ENCODE results near the gene BMS1.
A peak's percentile ranks its signal among the peaks of the same experiment; 100 is the strongest.
"Not testable (repeated sequence)": the region's sequence is repeated elsewhere in the genome, so short reads cannot be mapped to it uniquely, and the experiment has no call there.

The BMS1 gene

DNA sequence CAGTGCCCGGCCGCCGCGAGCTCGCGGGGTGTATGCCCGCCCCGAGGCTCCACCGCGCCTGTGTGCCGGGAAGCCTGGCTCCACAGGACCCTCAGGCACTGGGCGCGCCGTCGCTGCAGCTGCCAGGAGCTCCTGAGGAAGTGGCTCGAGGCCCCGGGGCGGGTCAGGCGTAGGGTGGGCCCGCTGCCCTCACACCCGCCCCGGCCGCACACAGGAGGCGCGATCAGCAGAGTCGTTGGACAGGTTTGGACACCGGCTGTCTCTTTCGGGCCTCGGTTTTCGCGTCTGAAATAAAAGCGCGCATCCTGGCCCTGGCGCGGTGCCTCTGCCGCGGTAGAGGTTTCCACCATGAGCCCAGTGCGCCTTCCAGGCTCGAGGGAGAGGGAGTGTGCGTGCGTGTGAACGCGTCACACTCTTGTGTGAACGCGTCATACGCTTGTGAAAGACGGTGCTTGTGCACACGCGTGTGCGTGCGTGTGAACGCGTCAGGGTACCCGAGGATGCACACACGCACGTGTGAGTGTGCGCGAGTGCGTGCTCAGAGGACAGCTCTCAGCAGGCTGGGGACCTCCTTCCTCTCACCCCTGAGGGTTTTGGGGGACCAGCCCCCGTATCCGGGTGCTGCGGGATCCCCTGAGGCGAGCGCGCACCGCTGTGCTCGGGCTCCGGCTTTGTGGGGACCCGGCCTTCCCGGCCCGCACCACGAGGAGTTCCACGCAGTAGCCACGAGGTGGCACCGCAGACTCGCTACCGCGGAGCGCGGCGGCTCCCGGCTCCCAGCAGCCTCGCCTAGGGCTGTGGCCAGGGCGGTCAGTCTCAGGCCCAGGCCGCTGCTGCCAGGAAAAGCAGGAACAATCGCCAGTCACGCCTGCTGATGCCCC, 83.8 kb downstream of the BMS1 start:
- peak; percentile 6 for DNase-seq

DNA sequence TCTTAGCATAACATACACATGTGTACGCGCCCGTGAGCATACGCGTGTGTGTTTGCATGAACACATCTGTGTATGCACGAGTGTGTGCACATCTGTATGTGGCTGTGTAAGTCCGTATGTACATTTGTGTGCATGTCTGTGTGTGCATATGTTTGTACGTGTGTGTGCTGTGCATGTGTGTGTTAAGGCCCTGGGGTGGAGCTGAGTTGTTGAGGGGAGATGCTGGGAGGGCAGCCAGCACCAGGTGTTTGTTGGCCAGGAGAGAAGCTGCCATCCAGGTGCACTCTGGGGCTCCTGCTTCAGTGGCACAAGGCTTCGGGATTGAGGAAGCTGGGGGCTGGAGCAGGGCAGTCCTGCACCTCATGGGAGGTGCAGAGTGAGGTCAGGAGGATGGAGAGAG, 85.0 kb downstream of the BMS1 start:
- no peak for DNase-seq

DNA sequence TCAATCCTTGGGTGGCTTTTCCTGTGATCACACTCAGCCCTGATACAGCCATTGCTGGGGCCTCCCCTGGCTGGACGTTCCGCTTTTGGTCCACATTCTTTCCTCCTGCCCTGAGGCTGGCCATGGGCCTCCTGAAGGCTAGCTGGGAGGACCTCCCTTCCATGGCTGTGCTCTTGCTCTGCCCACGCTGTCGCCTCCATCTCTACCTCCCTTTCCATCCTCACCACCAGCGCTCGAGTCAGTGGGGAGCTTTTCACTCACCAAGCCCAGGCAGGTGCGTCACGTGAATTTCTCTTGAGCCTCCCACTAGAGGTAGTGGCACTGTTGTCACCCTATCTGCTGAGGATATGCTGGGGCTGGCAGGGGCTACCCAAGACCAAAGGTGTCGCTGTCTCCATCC, 85.9 kb downstream of the BMS1 start:
- no peak for DNase-seq

DNA sequence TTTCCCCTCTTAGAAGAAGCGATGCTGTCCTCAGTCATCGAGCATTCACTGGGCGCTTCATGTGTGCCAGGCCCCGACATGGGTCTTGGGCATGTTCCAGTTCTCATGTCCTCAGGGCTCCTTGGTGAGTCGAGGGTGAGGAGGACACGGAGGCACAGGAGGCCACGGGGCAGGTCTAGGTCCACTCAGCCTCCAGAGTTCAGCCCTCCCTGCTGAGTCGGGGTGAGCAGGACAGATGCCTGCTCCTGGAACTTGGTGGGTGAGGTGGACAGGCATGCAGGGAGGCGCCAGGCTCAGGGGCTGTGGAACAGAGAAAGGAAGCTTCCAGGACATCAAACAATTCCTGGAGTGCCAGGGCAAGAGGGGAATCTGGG, 87.4 kb downstream of the BMS1 start:
- DNase-seq = no peak

DNA sequence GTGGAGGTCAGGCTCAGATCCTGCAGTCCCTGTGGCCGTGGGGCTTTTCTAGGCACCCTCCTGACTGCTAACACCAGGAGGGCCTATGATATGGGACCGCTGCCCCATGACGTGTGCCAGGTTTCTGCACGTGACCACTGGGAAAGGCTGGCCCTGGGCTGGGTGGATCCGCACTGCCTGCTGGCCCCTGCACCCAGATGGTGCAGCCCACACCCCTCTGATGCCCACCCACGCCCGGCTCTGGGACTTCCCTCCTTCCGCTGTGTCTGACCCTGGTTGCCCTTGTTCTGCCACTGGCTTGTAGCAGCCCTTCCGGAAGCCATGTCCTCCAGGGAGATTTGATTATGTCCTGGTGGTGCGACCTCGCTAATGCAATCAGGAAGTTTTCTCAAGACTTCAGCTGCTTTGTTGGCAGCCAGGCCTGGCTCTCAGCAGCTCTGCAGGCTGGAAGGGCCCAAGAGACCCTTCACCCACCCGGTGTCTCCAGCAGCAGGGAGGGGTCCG, 88.6 kb downstream of the BMS1 start:
- not testable (repeated sequence) for DNase-seq

DNA sequence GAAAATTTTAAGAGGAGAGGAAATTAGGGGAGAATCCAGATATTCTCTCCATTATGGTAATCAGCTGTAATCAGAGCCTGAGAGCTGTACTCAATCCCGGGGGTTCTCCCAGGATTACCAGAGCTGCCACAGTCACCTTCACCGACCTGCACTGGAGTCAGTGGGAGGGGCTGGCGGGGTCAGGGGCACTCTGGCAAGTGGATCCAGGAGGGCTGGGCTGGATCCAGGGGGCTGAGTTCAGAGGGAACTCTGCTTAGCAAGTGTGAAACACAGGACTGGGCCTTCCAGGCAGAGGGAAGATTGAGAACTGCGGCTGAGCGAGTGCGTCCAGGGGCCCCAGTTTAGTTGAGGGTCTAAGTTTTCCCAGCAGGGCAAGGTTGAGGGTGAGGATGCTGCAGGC, 89.2 kb downstream of the BMS1 start:
- DNase-seq = no peak

DNA sequence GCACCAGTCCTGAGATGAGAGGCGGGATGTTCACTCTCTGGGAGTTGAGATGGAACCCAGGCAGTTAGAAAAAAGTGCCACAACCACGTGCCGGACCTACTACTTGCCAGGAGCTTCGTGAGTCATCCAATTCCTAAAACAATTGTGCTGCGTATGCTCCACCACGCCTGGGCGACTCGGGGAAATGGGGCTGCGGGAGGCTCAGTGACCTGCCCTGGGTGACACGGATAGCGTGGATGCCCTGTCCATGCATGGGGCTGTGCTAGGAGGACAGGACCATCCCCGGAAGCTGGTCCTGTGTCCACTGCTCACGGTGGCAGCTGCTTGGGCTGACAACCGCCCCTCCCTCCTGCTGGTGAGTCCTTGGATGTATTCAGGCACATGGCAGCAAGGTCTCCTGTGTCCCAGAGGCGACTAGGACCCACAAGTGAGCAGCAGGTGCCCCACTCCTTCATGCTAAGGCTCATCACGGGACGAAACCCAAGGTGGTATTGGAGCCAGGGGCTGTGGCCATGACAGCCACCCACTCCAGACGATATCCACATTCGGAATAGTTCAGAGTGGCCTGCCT, 90.4 kb downstream of the BMS1 start:
- DNase-seq = no peak

DNA sequence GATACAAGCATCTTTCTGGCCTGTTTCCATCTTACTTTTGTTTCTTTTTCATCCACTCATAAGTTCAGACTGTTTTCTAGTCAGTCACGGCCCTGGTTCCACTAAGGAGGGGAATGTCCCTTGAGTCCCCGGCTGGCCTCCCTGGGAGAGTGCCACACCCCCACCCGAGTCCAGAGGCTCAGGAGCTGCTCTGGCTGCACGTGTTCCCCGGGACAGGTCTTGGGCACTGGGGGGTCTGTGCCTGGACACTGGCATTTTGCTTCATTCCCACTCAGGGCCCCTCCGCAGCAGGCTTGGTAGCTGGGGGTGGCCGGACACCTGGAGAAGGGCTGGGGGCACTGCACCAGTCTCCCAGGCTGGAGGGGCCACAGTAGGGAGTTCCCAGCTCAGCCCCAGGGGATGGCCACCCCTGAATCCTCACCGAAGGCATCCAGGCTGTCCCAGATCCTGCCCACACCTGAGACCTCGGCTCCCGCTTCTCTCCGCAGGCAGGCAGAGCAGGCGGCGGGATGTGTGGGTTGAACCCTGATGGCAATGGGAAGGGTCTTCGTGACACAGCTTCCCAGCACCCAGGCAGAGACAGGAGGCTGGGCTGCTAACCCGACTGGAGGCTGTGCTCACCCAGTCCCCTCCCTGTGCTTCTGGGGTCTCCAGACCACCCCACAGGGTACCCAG, 92.3 kb downstream of the BMS1 start:
- DNase-seq = no peak

DNA sequence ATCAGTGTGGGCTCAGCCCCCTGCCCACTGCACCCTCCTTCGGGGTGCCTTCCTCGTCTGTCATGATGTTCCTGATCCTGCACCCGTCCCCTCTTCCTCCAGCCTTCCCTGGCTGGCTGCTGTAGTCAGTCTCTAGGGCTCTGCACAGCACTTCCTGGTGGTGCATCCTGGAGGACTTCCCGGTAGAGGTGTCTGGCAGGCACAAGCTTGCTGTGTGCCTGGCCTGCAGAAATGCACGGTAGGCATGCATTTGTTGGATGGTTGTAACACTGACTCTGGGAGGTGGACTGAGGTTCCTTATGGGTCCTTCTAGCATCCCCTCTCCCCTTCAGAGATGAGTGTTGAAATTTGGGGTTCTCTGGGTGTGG, 92.8 kb downstream of the BMS1 start:
- no peak for DNase-seq

DNA sequence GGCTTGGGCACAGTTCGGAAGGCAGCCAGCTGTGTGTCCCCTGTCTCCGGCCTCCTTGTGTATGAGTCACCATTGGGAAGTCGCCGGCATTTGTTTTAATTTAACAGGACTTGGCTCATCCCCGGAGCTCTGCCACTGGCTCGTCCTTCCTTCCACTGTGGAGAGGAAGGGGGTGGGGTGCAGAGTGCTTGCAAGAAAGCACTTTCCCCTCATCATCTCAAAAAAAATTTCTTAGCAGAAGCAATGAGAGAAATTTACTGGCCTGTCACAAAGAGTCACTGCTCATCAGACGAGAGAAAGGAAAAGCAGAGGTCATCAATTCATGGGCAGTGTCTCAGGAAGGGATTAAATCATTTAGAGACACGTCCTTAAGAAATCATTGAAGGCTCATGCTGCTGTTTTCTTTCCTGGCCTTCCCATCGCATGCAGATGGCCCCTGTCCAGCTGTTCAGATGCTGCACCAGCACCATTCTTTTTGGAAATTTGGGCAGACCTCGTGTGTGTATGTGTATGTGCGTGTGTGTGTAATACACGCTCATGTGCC, 93.3 kb downstream of the BMS1 start:
- no peak for DNase-seq

DNA sequence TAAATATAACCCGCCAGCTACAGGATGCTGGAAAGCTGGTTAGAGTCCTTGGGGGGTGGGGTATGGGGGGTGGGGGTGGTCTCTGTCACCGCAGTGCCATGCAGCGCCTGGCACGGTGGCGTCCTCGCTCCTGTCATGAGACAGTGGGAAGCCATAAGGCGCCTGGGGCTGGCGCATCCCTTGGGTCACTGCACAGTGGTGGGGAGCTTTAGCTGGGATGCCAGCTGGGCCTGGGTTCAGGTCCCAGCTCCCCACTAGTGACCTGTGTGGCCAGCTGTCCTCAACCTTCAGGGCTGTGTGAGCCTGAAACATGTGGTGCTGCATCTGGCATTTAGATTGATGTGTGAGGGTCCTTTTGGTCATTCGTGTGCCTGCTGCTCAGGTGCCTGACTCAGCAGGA, 93.9 kb downstream of the BMS1 start:
- DNase-seq = no peak

DNA sequence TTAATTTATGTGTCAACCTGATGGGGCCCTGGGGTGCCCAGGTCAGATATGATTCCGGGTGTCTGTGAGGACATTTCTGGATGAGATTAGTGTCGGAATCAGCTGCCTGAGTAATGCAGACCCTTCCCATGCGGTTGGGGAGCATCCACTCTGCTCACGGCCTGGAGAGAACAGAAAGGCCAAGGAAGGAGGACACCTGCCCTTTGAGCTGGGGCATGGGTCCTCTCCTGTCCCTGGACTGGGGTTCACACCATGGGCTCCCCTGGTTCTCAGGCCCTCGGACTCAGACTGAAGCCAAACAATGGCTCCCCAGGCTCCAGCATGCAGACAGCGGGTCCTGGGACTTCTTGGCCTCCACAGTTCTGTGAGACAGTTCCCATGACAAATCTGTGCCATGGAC, 94.3 kb downstream of the BMS1 start:
- DNase-seq = no peak

DNA sequence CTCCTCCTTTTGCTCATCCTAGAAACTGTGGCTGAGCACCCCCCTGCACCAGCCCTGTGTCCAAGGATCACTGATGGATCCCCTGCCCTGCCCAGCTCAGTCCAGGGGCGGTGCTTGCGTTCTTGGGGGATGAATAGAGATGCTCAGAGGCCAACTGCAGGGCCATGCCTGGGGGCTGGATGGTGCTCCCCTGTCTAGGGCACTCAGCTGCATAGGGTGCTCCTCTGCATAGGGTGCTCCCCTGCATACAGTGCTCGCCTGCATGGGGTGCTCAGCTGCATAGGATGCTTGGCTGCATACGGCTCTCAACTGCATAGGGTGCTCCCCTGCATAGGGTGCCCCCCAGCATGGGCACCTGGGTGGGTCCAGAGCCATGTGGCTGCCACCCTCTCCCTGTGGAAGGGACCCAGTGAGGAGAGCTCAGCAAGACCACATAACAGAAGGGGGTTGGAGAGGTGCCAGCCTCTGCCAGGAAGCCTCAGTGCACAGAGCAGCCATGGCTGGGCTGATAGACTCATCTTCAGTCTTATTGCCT, 95.0 kb downstream of the BMS1 start:
- no peak for DNase-seq

DNA sequence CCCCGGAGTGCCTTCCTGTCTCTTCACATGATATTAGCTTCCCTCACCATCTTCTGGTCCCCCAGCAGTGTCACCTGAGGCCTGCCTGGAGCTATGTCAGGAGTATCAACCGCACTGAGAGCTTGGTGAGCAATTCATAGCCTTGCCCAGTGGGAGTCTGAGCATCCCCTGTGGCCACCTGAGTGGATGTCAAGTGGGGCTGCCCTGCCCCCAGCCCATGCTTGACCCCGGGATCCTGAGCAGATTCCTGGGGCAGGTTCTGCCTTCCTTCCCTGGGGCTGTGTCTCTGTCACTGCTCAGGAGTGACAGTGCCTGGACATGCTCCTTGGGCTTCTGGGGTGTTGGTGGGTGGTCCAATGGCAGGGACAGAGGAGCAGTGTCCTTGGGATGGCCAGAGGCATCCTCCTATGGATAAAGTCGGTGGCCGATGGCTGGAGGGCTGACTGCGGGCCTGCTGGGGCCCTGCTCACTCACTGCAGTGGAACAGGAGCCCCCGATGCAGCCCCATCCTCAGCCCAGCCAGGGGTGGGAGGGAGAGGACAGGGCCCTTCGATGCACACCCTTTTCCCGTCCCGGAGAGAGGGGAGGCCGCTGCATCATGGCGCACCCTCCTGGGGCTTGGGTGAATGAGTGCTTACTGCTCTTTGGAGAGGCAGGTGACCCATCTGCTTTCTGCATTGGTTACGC, 95.7 kb downstream of the BMS1 start:
- DNase-seq = no peak

DNA sequence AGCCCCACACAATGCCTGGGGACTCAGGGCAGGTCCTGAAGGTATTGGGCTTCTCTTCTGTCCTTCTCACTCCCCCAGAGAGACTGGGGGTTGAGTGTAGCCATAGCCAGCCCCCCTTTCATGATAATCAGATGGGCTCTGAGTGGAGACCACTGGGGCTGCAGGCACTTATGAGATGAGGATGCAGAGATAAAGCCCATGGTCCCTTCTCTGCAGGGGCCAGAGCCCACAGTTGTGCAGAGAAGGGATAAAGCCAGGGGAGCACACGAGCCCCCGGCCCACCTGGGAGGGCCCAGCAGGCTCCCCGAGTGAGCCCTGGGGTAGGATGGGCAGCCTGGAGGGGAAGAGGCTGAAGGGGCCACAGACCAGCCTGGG, 96.2 kb downstream of the BMS1 start:
- DNase-seq = no peak

DNA sequence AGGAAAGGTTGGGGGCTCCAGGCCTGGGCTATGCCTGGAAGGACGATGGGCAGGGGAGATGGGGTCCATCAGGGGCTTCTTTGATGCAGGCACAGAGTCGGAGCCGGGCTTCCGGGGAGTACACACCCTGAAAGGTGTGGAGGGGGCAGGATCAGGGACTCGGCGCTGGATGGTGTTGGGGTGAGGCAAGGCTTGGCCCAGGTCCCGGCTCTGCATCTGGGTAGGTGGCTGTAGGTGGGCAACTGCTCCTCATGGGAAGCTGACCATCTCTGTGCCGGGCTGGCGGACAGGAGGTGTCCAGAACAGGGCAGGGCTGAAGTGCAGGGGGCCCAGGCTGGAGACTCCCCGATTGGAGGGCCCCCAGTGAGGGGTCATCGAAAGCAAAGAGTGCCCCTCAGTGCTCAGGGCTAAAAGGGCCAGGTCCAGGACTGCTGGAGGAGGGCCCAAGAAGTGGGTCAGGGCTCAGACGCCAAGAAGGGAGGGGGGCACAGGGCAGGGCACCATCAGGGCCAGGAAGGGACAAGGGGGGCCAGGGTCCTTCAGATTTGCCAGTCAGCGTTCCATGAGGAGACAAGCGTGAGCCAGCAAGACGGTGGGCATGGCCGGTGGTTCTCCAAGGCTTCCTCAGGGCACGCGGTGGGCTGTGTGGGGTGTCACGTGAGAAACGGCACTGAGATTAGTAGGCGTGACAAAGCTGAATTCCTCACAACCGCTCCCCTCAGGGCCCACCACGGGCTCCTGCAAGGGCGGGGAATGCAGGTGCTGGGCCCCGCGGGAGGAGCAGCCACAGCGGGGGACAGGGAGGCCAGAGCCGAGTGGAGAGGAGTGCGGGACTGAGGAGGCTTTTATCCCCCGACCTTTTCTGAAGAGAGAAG, 97.0 kb downstream of the BMS1 start:
- no peak for DNase-seq

DNA sequence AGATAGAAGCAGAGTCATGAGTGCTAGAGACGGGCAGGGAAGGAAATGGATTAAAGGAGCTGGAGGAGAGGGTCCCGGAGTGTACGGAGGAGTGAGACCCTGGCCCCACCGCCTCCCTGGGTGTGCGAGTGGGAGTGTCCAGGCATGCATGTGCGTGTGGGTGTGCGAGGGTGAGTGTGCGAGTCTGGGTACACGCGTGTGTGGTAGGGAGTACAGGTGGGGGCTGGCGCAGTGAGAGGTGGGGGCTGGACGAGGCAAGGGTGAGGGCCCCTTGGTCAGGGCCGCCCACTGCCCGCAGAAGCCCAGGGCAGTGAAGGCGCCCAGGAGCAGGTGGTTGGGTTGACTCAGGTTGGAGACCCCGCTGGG, 97.6 kb downstream of the BMS1 start:
- DNase-seq = no peak

DNA sequence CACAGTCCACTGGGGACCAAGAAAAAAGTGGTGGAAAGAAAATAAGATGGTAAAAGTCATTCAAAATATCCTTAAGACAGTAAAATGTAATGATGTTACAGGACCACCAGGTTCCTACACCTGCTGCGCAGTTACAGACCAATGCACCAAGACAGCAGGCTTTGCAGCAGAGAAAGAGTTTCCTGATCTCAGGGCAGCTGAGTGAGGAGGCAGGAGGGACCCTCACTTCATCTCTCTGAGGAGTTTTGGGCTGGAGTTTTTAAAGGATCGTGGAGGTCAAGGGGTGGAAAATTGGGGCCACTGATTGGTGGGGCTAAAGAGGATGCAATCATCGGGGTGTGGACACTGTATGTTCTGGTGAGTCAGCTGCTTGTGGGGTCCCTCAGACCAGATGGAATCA, 100.0 kb downstream of the BMS1 start:
- no peak for DNase-seq

All from T-helper 9 cell (primary cell).